ENCODE data around the gene CBLN3. TPM values are rescaled to one million over a fixed set of nuclear protein-coding genes. Genes with fewer than 3 reads are reported as not detected.

CBLN3 gene
- polyA plus RNA-seq, 1 donor from 2014 or later: not detected

GRCh38 chr14:24440606-24441399 is 11.3 kb upstream of the CBLN3 start:
- no peak overlapping the region for H3K9ac ChIP-seq (ENCODE audit: low read length)
- H3K27me3 ChIP-seq (ENCODE audit: insufficient read depth, low read depth, low read length): no peaks in the 10 kb centered on the region
- H3K27ac ChIP-seq (ENCODE audit: low read length): no peak overlapping the region
- H3K9me2 ChIP-seq (ENCODE audit: insufficient read depth, low read length): no peaks in the 10 kb centered on the region
- peak overlapping the region; percentile 65 for H3K4me2 ChIP-seq (ENCODE audit: low read length)
- peaks cover 5% of the 10 kb centered on the region for H3K36me3 ChIP-seq (ENCODE audit: insufficient read depth, low read length)
- no peaks in the 10 kb centered on the region for H3K9me3 ChIP-seq (ENCODE audit: low read length)
- no peaks in the 10 kb centered on the region for H4K20me1 ChIP-seq (ENCODE audit: insufficient read depth)
- H3K79me2 ChIP-seq (replicated peaks; ENCODE audit: insufficient read depth, low read length): peaks cover 6% of the 10 kb centered on the region
- no peaks in the 10 kb centered on the region for H3F3A ChIP-seq (ENCODE audit: insufficient read depth, low read length, poor library complexity, severe bottlenecking)
- no peak for TF ChIP-seq EP300 (conservative IDR thresholded peaks at IDR 0.05; ENCODE audit: poor library complexity, severe bottlenecking)
- TF ChIP-seq POLR2AphosphoS5 (IDR thresholded peaks at IDR 0.05): no peak
- TF ChIP-seq TAF1 (IDR thresholded peaks at IDR 0.05; ENCODE audit: low read depth): no peak
- no peak overlapping the region for H2AFZ ChIP-seq (ENCODE audit: low read depth, low read length)
- peak overlapping the region; percentile 70 for H3K4me3 ChIP-seq (ENCODE audit: low read length)

- no peak overlapping the region for H3K27ac ChIP-seq (ENCODE audit: low read length)
- H3K9me2 ChIP-seq (ENCODE audit: insufficient read depth, low read length): no peaks in the 10 kb centered on the region
- H2AFZ ChIP-seq (ENCODE audit: low read depth, low read length): no peak overlapping the region
- TF ChIP-seq POLR2AphosphoS5 (IDR thresholded peaks at IDR 0.05) (no peak), EP300 (conservative IDR thresholded peaks at IDR 0.05; ENCODE audit: poor library complexity, severe bottlenecking) (no peak), REST (IDR thresholded peaks at IDR 0.05; ENCODE audit: borderline replicate concordance) (no peak), TAF1 (IDR thresholded peaks at IDR 0.05; ENCODE audit: low read depth) (no peak), SMC3 (conservative IDR thresholded peaks at IDR 0.05; ENCODE audit: poor library complexity) (no peak), RAD21 (conservative IDR thresholded peaks at IDR 0.05) (no peak), CTCF (IDR thresholded peaks at IDR 0.05; ENCODE audit: poor library complexity, severe bottlenecking) (no peak), MXI1 (conservative IDR thresholded peaks at IDR 0.05; ENCODE audit: poor library complexity, severe bottlenecking) (no peak), EZH2 (IDR thresholded peaks at IDR 0.05; ENCODE audit: borderline replicate concordance, insufficient read depth, low read length, poor library complexity, severe bottlenecking) (no peak)
- no peaks in the 10 kb centered on the region for H4K20me1 ChIP-seq (ENCODE audit: insufficient read depth)
- no peaks in the 10 kb centered on the region for H3F3A ChIP-seq (ENCODE audit: insufficient read depth, low read length, poor library complexity, severe bottlenecking)
- no peak overlapping the region for H3K4me2 ChIP-seq (ENCODE audit: low read length)
- H3K79me2 ChIP-seq (replicated peaks; ENCODE audit: insufficient read depth, low read length): peaks cover 6% of the 10 kb centered on the region
- no peaks in the 10 kb centered on the region for H3K27me3 ChIP-seq (ENCODE audit: insufficient read depth, low read depth, low read length)
- no peak overlapping the region for H3K9ac ChIP-seq (ENCODE audit: low read length)
- H3K4me3 ChIP-seq (ENCODE audit: low read length): peak overlapping the region; percentile 70
- H3K9me3 ChIP-seq (ENCODE audit: low read length): no peaks in the 10 kb centered on the region
- peaks cover 5% of the 10 kb centered on the region for H3K36me3 ChIP-seq (ENCODE audit: insufficient read depth, low read length)
These were observed 10.6 kb upstream of the CBLN3 start for GRCh38 chr14:24439830-24440605.
